Left lung (tissue), 10 donors: ENCODE measurements around the gene RASSF1. TPM values are rescaled to one million over a fixed set of nuclear protein-coding genes. Genes with fewer than 3 reads are reported as not detected.
A peak's percentile ranks its signal among the peaks of the same experiment; 100 is the strongest.

Experiments
- ATAC-seq: fragments of 200-7000 bp; cut with Tn5 transposase; one replicate; pipeline ENCODE4 v1.9.1; 2020; ENCODE audit warnings: moderate library complexity
- DNase-seq, 4 donors: peaks; one replicate each; pipeline ENCODE4 v3.0.0-alpha.2; 2013 to 2020
- H3K27ac ChIP-seq, 2 donors: fragments of 200-600 bp; sonication (generic) in 1 of 2; one replicate each; pipeline versions ENCODE4 v1.5.0 to v1.8.0; 2020 to 2021
- H3K27me3 ChIP-seq, 2 donors: fragments of 200-600 bp; sonication (generic) in 1 of 2; one replicate each; pipeline versions ENCODE4 v1.5.0 to v1.8.0; 2020 to 2021
- H3K36me3 ChIP-seq, 2 donors: fragments of 200-600 bp; sonication (generic) in 1 of 2; one replicate each; pipeline versions ENCODE4 v1.5.0 to v1.8.0; 2020 to 2021
- H3K4me1 ChIP-seq, 2 donors: fragments of 200-600 bp; one replicate each; pipeline ENCODE4 v1.8.0; 2021
- H3K4me3 ChIP-seq, 2 donors: fragments of 200-600 bp; sonication (generic) in 1 of 2; one replicate each; pipeline versions ENCODE4 v1.5.0 to v1.8.0; 2020 to 2021; ENCODE audit warnings: mild to moderate bottlenecking in 1 of 2
- H3K9me3 ChIP-seq, 2 donors: fragments of 200-600 bp; sonication (generic) in 1 of 2; one replicate each; pipeline versions ENCODE4 v1.5.0 to v1.8.0; 2020 to 2021
- CTCF ChIP-seq, 2 donors: fragments of 200-600 bp; sonication (generic) in 1 of 2; IDR thresholded peaks; one replicate each; pipeline versions ENCODE4 v1.5.0 to v1.8.0; 2021; ENCODE audit warnings: antibody characterized with exemption in 2 of 2
- intact Hi-C, 2 donors: fragments of 100-400 bp; cut with DNase I; formaldehyde crosslinking; loops; one replicate each; pipeline versions ENCODE4 v1.11.2 to v1.14.2; 2022
- polyA plus RNA-seq, 6 donors: library from polyadenylated mRNA; unstranded; fragments of 120-200 nt; gene quantifications; one replicate each; pipeline ENCODE4 v1.2.1, GENCODE V29; 2013; ENCODE audit not compliant: insufficient read length in 6 of 6
- total RNA-seq, 2 donors: library from RNA; stranded (reverse); fragmentation: NEBNext Ultra II Directional; extraction: Animal tissue kit (Norgen Biotek cat#: 25700); gene quantifications; one replicate each; pipeline ENCODE4 v1.2.1, GENCODE V29; 2021
- donor health status: DM: no; HTN: yes; CAD: no.
- donor health status: DM: no; HTN: no; CAD: no.

RASSF1 gene
- total and polyA plus RNA-seq, 8 donors = 24.9 to 40.7 (median 28.8) TPM

GRCh38 chr3:50294089-50294488, 46.5 kb downstream of the RASSF1 start:
- Histone ChIP-seq H3K4me1 (peaks cover 22 to 36% of the 10 kb centered on the region in 2 donors), H3K9me3 (no peaks in the 10 kb centered on the region), H3K27me3 (no peaks in the 10 kb centered on the region), H3K27ac (no peak overlapping the region), H3K4me3 (no peak overlapping the region), H3K36me3 (peaks cover 0 to 20% of the 10 kb centered on the region in 2 donors)
- DNase-seq = no peak
- ATAC-seq = no peak
- no peak for TF ChIP-seq CTCF (IDR thresholded peaks at IDR 0.05)
- intact Hi-C loops = no loop called here

- peak overlapping the region in 1 of 2 donors; percentile 94 for H3K4me3 ChIP-seq
- ATAC-seq = no peak
- peaks cover 16 to 29% of the 10 kb centered on the region in 2 donors for H3K4me1 ChIP-seq
- no peak for TF ChIP-seq CTCF (IDR thresholded peaks at IDR 0.05)
- H3K9me3 ChIP-seq = no peaks in the 10 kb centered on the region
- H3K27me3 ChIP-seq = no peaks in the 10 kb centered on the region
- peaks cover 0 to 28% of the 10 kb centered on the region in 2 donors for H3K36me3 ChIP-seq
- intact Hi-C loops = no loop called here
- no peak for DNase-seq
- H3K27ac ChIP-seq = peak overlapping the region; percentile 47 to 84
Measured at GRCh38 chr3:50293079-50293801, 47.4 kb downstream of the RASSF1 start.

GRCh38 chr3:50292159-50293078, 48.2 kb downstream of the RASSF1 start, which contains the start of gene IFRD2:
TSS of gene IFRD2 (minus strand) at chr3:50292429. CDS start at chr3:50292274, 155 bp downstream.
- Histone ChIP-seq H3K4me3 (peak within 1 kb of the TSS; percentile 94 to 97), H3K4me1 (peaks cover 11 to 20% of the 10 kb centered on the region in 2 donors), H3K9me3 (no peaks in the 10 kb centered on the region), H3K27ac (peak within 1 kb of the TSS; percentile 69 to 84), H3K36me3 (peaks cover 0 to 36% of the 10 kb centered on the region in 2 donors), H3K27me3 (no peaks in the 10 kb centered on the region)
- no peak for TF ChIP-seq CTCF (IDR thresholded peaks at IDR 0.05)
- intact Hi-C loops = no loop called here
- peak; percentile 97 for ATAC-seq
- DNase-seq = peak; percentile 94 to 99 (median 98)

- ATAC-seq = no peak
- Histone ChIP-seq H3K27ac (no peak overlapping the region), H3K9me3 (no peaks in the 10 kb centered on the region), H3K36me3 (peaks cover 0 to 48% of the 10 kb centered on the region in 2 donors), H3K27me3 (no peaks in the 10 kb centered on the region), H3K4me3 (no peak overlapping the region), H3K4me1 (peaks cover 11 to 20% of the 10 kb centered on the region in 2 donors)
- no peak for DNase-seq
- TF ChIP-seq CTCF (IDR thresholded peaks at IDR 0.05) = no peak
- intact Hi-C loops = no loop called here
Measured at GRCh38 chr3:50290161-50290641, 50.4 kb downstream of the RASSF1 start.
